GM21737 (cell line): Measurements from ENCODE around the gene SCARF2.
"Not testable (repeated sequence)": the region's sequence is repeated elsewhere in the genome, so short reads cannot be mapped to it uniquely, and the experiment has no call there.

Experiments used
- ATAC-seq: cut with Tn5 transposase; IDR thresholded peaks from one replicate; pipeline ENCODE4 v1.9.1; 2021; ENCODE audit warnings: mild to moderate bottlenecking, moderate library complexity; ENCODE audit not compliant: unreplicated experiment

The SCARF2 gene

GRCh38 chr22:20463324-20464095 lies 25.9 kb upstream of the SCARF2 start:
- no peak for ATAC-seq

- no peak for ATAC-seq
Measured at GRCh38 chr22:20459862-20460261, 22.2 kb upstream of the SCARF2 start.

- ATAC-seq, result no peak
Measured at GRCh38 chr22:20459152-20459542, 21.5 kb upstream of the SCARF2 start.

- ATAC-seq, result no peak
Measured at GRCh38 chr22:20458530-20459151, 21.0 kb upstream of the SCARF2 start.

GRCh38 chr22:20457506-20458240 lies 20.0 kb upstream of the SCARF2 start:
- ATAC-seq, result no peak

- ATAC-seq, result no peak
Measured at GRCh38 chr22:20456722-20457076, 19.1 kb upstream of the SCARF2 start.

GRCh38 chr22:20456064-20456721 lies 18.6 kb upstream of the SCARF2 start:
- ATAC-seq, result no peak

- no peak for ATAC-seq
Measured at GRCh38 chr22:20455709-20456063, 18.1 kb upstream of the SCARF2 start.

- no peak for ATAC-seq
Measured at GRCh38 chr22:20453222-20453621, 15.6 kb upstream of the SCARF2 start.

- no peak for ATAC-seq
Measured at GRCh38 chr22:20451920-20452319, 14.3 kb upstream of the SCARF2 start.

GRCh38 chr22:20451129-20451778 lies 13.6 kb upstream of the SCARF2 start:
- ATAC-seq, result not testable (repeated sequence)

GRCh38 chr22:20450551-20450906 lies 12.9 kb upstream of the SCARF2 start:
- ATAC-seq, result no peak

- no peak for ATAC-seq
Measured at GRCh38 chr22:20449819-20450550, 12.4 kb upstream of the SCARF2 start.

- ATAC-seq, result no peak
Measured at GRCh38 chr22:20448630-20449029, 11.0 kb upstream of the SCARF2 start.

- no peak for ATAC-seq
Measured at GRCh38 chr22:20446383-20446970, 8.9 kb upstream of the SCARF2 start.

GRCh38 chr22:20444325-20444724 lies 6.7 kb upstream of the SCARF2 start:
- no peak for ATAC-seq

GRCh38 chr22:20442485-20443284 lies 5.1 kb upstream of the SCARF2 start:
- no peak for ATAC-seq

- no peak for ATAC-seq
Measured at GRCh38 chr22:20441631-20442484, 4.2 kb upstream of the SCARF2 start.
